GM12872 (cell line): ENCODE results near the gene GPAM.

ENCODE experiments used
- TF ChIP-seq, protein P1 (sequence below): IDR thresholded peaks from 3 replicates; pipeline ENCODE4 v1.5.1; 2011; ENCODE audit warnings: low read depth, mild to moderate bottlenecking, low read length, moderate library complexity; ENCODE audit not compliant: insufficient read depth

Gene GPAM

GRCh38 chr10:112136486-112137153 is 46.9 kb downstream of the GPAM start:
- TF ChIP-seq, protein P1, sequence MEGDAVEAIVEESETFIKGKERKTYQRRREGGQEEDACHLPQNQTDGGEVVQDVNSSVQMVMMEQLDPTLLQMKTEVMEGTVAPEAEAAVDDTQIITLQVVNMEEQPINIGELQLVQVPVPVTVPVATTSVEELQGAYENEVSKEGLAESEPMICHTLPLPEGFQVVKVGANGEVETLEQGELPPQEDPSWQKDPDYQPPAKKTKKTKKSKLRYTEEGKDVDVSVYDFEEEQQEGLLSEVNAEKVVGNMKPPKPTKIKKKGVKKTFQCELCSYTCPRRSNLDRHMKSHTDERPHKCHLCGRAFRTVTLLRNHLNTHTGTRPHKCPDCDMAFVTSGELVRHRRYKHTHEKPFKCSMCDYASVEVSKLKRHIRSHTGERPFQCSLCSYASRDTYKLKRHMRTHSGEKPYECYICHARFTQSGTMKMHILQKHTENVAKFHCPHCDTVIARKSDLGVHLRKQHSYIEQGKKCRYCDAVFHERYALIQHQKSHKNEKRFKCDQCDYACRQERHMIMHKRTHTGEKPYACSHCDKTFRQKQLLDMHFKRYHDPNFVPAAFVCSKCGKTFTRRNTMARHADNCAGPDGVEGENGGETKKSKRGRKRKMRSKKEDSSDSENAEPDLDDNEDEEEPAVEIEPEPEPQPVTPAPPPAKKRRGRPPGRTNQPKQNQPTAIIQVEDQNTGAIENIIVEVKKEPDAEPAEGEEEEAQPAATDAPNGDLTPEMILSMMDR: no peak

GRCh38 chr10:112135604-112136003 is 48.0 kb downstream of the GPAM start:
- TF ChIP-seq, protein P1: no peak

- TF ChIP-seq, protein P1: no peak
Measured at GRCh38 chr10:112132435-112132834, 51.1 kb downstream of the GPAM start.

DNA sequence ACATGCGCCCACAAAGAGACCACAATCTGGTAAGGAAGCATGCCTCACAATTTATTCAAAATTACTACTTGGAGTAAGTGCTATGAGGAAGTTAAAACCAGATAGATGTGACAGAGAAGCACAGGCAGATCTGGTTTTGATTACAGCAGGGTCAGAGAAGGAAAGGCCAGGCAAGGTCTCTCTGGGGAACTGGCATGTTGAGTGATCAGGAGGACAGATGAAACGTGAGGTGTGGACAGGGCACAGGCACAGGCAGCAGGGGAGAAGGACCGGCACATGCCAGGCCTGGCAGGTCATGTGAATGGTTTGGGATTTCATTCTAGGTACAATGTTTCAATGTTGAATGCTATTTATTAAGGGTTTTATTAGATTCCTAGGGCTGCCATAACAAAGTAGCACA is 51.6 kb downstream of the GPAM start:
- TF ChIP-seq, protein P1: no peak

DNA sequence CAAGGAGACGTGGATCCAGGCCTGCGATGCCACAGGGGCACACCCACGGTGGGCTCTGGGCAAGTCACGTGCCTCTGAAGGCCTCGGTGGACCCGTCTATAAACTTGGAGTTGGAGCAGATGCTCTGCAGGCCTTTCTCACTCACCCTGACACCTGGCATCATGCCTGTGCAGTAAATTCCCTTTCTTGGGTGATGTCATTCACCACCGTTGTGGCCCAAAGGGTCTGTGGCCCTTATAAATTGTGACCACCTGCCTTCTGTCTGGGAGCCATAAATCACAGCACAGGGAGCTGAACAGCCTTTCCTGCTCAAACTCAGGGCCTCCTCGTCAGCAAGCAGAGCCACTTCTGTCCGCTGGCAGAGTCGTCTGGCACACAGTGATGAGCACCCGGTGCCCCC is 52.2 kb downstream of the GPAM start:
- TF ChIP-seq, protein P1: no peak

- TF ChIP-seq, protein P1: no peak
Measured at GRCh38 chr10:112126901-112127300, 56.7 kb downstream of the GPAM start.

- TF ChIP-seq, protein P1: no peak
Measured at GRCh38 chr10:112126172-112126571, 57.4 kb downstream of the GPAM start.
